ENCODE measurements around the gene NEU4.

DNA sequence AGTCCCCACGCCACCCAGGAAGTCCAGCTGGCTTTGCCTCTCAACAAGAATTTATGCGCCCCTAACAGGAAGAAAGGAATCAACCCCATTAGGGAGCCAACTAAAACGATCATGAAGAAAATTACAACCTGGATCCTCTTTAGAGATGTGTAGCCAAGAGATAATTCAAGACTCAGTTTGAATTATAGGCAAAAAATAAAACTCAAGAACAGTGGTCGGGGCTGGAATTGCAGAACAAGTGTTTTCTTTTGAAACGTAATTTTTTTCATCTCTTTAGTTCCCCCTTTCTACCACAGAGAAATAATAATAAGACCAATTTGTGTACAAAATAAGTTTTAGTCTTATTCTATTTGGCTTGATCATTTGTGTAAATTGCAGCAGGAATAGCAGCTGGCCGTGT is 27.3 kb downstream of the NEU4 start:
- TF ChIP-seq, protein P1, sequence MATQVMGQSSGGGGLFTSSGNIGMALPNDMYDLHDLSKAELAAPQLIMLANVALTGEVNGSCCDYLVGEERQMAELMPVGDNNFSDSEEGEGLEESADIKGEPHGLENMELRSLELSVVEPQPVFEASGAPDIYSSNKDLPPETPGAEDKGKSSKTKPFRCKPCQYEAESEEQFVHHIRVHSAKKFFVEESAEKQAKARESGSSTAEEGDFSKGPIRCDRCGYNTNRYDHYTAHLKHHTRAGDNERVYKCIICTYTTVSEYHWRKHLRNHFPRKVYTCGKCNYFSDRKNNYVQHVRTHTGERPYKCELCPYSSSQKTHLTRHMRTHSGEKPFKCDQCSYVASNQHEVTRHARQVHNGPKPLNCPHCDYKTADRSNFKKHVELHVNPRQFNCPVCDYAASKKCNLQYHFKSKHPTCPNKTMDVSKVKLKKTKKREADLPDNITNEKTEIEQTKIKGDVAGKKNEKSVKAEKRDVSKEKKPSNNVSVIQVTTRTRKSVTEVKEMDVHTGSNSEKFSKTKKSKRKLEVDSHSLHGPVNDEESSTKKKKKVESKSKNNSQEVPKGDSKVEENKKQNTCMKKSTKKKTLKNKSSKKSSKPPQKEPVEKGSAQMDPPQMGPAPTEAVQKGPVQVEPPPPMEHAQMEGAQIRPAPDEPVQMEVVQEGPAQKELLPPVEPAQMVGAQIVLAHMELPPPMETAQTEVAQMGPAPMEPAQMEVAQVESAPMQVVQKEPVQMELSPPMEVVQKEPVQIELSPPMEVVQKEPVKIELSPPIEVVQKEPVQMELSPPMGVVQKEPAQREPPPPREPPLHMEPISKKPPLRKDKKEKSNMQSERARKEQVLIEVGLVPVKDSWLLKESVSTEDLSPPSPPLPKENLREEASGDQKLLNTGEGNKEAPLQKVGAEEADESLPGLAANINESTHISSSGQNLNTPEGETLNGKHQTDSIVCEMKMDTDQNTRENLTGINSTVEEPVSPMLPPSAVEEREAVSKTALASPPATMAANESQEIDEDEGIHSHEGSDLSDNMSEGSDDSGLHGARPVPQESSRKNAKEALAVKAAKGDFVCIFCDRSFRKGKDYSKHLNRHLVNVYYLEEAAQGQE (IDR thresholded peaks at IDR 0.05; ENCODE audit: insufficient read depth in 1 of 2, low read depth in 2 of 2, low read length in 2 of 2) = no peak
- TF ChIP-seq POLR2AphosphoS5 (IDR thresholded peaks at IDR 0.05; ENCODE audit: low read depth, low read length) = no peak

Data from PFSK-1 (cell line).